Muscle layer of duodenum (tissue), 2 donors: ENCODE results near the gene GAL3ST1.
"Not testable (repeated sequence)": the region's sequence is repeated elsewhere in the genome, so short reads cannot be mapped to it uniquely, and the experiment has no call there.

Source experiments
- H3K27ac ChIP-seq: one replicate; pipeline ENCODE4 v1.7.0; 2013; ENCODE audit warnings: mild to moderate bottlenecking, low read length
- H3K27me3 ChIP-seq: one replicate; pipeline ENCODE4 v1.7.0; 2013; ENCODE audit warnings: low read depth, mild to moderate bottlenecking, control low read depth, low read length
- H3K36me3 ChIP-seq, 2 donors: one replicate each; pipeline ENCODE4 v1.7.0; 2013; ENCODE audit warnings: low read length in 2 of 2, control low read depth in 1 of 2, mild to moderate bottlenecking in 1 of 2; ENCODE audit not compliant: insufficient read depth in 2 of 2, control insufficient read depth in 1 of 2
- H3K4me1 ChIP-seq, 2 donors: one replicate each; pipeline ENCODE4 v1.7.0; 2013; ENCODE audit warnings: low read length in 2 of 2, mild to moderate bottlenecking in 2 of 2, control low read depth in 1 of 2, moderate library complexity in 1 of 2; ENCODE audit not compliant: insufficient read depth in 2 of 2, control insufficient read depth in 1 of 2
- H3K4me3 ChIP-seq, 2 donors: one replicate each; pipeline ENCODE4 v1.7.0; 2013; ENCODE audit warnings: low read length in 2 of 2, low read depth in 1 of 2, mild to moderate bottlenecking in 1 of 2
- H3K9me3 ChIP-seq, 2 donors: one replicate each; pipeline ENCODE4 v1.7.0; 2013; ENCODE audit warnings: low read length in 2 of 2, control low read depth in 1 of 2, mild to moderate bottlenecking in 1 of 2; ENCODE audit not compliant: control insufficient read depth in 1 of 2
- donor health status: healthy.

Gene GAL3ST1

DNA sequence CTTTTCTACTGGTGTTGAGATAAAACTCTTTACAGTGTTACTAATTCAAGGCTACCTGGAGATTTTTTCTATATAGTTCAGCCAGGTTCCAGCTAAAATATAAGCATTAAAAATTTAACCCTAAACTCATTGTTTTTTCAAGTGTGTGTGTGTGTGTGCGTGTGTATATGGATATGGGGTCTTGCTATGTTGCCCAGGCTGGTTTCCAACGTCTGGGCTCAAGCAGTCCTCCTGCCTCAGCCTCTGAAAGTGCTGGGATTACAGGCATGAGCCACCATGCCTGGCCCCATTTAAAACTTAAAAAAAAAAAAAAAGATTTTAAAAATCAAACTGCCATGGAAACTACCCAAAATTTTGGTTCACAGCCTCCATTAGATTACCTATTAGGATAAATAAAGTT, 21.7 kb upstream of the GAL3ST1 start:
- Histone ChIP-seq H3K9me3 (no peaks in the 10 kb centered on the region), H3K27me3 (no peaks in the 10 kb centered on the region), H3K27ac (no peak overlapping the region), H3K36me3 (no peaks in the 10 kb centered on the region), H3K4me1 (peaks cover 0 to under 1% of the 10 kb centered on the region in 2 donors), H3K4me3 (no peak overlapping the region)

DNA sequence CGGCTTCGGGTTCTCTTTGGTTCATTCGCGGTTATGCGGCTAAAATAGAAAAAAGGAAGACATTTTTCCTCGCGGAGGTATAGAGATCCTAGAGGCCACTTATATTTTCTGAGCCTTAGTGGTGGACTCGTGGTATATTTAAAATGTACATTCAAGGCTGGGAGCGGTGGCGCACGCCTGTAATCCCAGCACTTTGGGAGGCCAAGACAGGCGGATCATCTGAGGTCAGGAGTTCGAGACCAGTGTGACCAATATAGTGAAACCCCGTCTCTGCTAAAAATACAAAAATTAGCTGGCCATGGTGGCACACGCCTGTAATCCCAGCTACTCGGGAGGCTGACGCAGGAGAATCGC, 17.9 kb upstream of the GAL3ST1 start:
- Histone ChIP-seq H3K4me1 (peaks cover 10 to 17% of the 10 kb centered on the region in 2 donors), H3K4me3 (peak overlapping the region; percentile 83 to 93), H3K36me3 (peaks cover 19 to 21% of the 10 kb centered on the region in 2 donors)
- not testable (repeated sequence) for H3K27me3 ChIP-seq, H3K9me3 ChIP-seq, H3K27ac ChIP-seq

GRCh38 chr22:30591588-30592359, 17.3 kb upstream of the GAL3ST1 start, which contains the start of gene PES1:
Gene PES1 (minus strand): TSS chr22:30591910. CDS start chr22:30591833, 77 bp downstream.
- peak within 1 kb of the TSS; percentile 87 for H3K27ac ChIP-seq
- peaks cover 25 to 26% of the 10 kb centered on the region in 2 donors for H3K36me3 ChIP-seq
- H3K9me3 ChIP-seq: no peaks in the 10 kb centered on the region
- H3K4me1 ChIP-seq: peaks cover 10 to 17% of the 10 kb centered on the region in 2 donors
- no peaks in the 10 kb centered on the region for H3K27me3 ChIP-seq
- peak within 1 kb of the TSS; percentile 83 to 93 for H3K4me3 ChIP-seq

GRCh38 chr22:30591191-30591587, 16.7 kb upstream of the GAL3ST1 start:
- H3K27me3 ChIP-seq: no peaks in the 10 kb centered on the region
- peak overlapping the region; percentile 83 to 93 for H3K4me3 ChIP-seq
- peaks cover 30 to 32% of the 10 kb centered on the region in 2 donors for H3K36me3 ChIP-seq
- H3K9me3 ChIP-seq: no peaks in the 10 kb centered on the region
- peak overlapping the region; percentile 87 for H3K27ac ChIP-seq
- H3K4me1 ChIP-seq: peaks cover 10 to 17% of the 10 kb centered on the region in 2 donors

DNA sequence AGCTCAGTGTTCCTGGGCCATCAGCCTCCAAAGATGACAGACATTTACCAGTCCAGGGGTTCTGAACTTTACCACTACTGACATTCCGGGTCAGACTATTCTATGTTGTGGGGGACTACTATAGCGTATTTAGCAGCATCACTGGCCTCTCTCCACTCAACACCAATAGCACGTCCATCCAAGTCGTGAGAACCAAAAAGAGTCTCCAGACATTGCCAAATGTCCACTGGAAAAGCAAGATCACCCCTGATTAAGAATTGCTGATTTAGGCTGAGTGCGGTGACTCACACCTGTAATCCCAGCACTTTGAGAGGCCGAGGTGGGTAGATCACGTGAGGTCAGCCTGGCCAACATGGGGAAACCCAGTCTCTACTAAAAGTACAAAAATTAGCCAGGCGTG, 11.9 kb upstream of the GAL3ST1 start:
- H3K4me1 ChIP-seq: peaks cover 10 to 17% of the 10 kb centered on the region in 2 donors
- no peaks in the 10 kb centered on the region for H3K9me3 ChIP-seq
- no peak overlapping the region for H3K4me3 ChIP-seq
- H3K27me3 ChIP-seq: no peaks in the 10 kb centered on the region
- peaks cover 74 to 78% of the 10 kb centered on the region in 2 donors for H3K36me3 ChIP-seq
- no peak overlapping the region for H3K27ac ChIP-seq

- no peak overlapping the region for H3K4me3 ChIP-seq
- H3K27ac ChIP-seq: no peak overlapping the region
- H3K9me3 ChIP-seq: no peaks in the 10 kb centered on the region
- H3K4me1 ChIP-seq: no peaks in the 10 kb centered on the region
- H3K36me3 ChIP-seq: peaks cover 91 to 97% of the 10 kb centered on the region in 2 donors
- H3K27me3 ChIP-seq: no peaks in the 10 kb centered on the region
These were observed 10.0 kb upstream of the GAL3ST1 start for GRCh38 chr22:30584441-30584840.

- Histone ChIP-seq H3K36me3 (peaks cover 86 to 98% of the 10 kb centered on the region in 2 donors), H3K27ac (no peak overlapping the region), H3K9me3 (no peaks in the 10 kb centered on the region), H3K4me1 (no peaks in the 10 kb centered on the region), H3K4me3 (no peak overlapping the region), H3K27me3 (no peaks in the 10 kb centered on the region)
These were observed 8.5 kb upstream of the GAL3ST1 start for GRCh38 chr22:30582788-30583545.

- Histone ChIP-seq H3K27me3 (no peaks in the 10 kb centered on the region), H3K4me3 (no peak overlapping the region), H3K27ac (no peak overlapping the region), H3K9me3 (no peaks in the 10 kb centered on the region), H3K4me1 (no peaks in the 10 kb centered on the region), H3K36me3 (peaks cover 83 to 98% of the 10 kb centered on the region in 2 donors)
These were observed 7.6 kb upstream of the GAL3ST1 start for GRCh38 chr22:30582051-30582450.

GRCh38 chr22:30580896-30581295, 6.4 kb upstream of the GAL3ST1 start:
- no peaks in the 10 kb centered on the region for H3K27me3 ChIP-seq
- H3K9me3 ChIP-seq: no peaks in the 10 kb centered on the region
- H3K27ac ChIP-seq: no peak overlapping the region
- H3K4me3 ChIP-seq: no peak overlapping the region
- peaks cover under 1% of the 10 kb centered on the region in 2 donors for H3K4me1 ChIP-seq
- H3K36me3 ChIP-seq: peaks cover 82 to 98% of the 10 kb centered on the region in 2 donors

DNA sequence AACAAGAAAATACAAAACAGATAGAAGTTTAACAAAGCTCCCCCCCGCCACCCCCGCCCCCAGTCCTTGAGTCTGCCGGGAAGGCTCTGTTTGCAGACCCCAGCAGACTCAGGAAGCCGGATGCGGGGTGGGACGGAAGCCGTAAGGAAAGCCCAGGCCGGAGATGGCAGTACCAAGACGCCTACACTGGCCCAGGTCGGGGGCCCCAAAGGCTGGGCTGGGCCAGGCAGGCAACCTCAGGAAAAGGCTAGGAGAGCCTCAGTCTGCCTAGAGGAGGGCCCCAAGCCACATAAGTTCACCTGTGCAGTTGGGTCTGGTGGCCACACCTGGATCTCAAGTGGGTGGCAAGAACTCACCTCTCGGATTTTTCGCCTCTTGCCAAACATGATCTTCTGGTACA, 4.0 kb upstream of the GAL3ST1 start:
- H3K27me3 ChIP-seq: no peaks in the 10 kb centered on the region
- H3K9me3 ChIP-seq: no peaks in the 10 kb centered on the region
- no peak overlapping the region for H3K4me3 ChIP-seq
- no peak overlapping the region for H3K27ac ChIP-seq
- H3K36me3 ChIP-seq: peaks cover 65 to 81% of the 10 kb centered on the region in 2 donors
- H3K4me1 ChIP-seq: peaks cover 4 to 20% of the 10 kb centered on the region in 2 donors

DNA sequence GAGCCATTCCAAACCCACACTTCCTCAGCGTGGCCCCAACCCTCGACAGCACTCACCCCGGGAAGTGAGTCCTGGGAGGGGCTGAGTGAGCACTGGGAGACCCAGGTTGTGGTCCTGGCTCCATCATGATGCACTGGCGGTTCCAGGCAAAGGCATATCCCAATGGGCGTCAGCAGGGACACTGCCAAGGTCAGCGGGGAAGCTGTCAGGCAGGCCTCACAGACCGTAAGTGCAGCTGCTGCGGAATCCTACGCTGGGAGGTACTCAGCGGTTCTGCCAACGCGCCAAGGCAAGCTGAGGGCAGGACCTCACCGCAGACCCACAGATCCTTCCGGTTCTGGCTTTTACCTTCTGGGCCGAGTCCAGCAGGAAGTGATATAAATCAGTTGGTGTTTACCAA, 1.4 kb upstream of the GAL3ST1 start:
- Histone ChIP-seq H3K27ac (no peak overlapping the region), H3K27me3 (no peaks in the 10 kb centered on the region), H3K36me3 (peaks cover 40 to 55% of the 10 kb centered on the region in 2 donors), H3K4me3 (no peak overlapping the region), H3K9me3 (no peaks in the 10 kb centered on the region), H3K4me1 (peaks cover 9 to 23% of the 10 kb centered on the region in 2 donors)
